H9 (cell line): ENCODE results near the gene PMM2. TPM values are rescaled to one million over a fixed set of nuclear protein-coding genes. Genes with fewer than 3 reads are reported as not detected.

ENCODE experiments used
- DNase-seq: peaks from one replicate; pipeline ENCODE4 v3.0.0-alpha.2; 2017
- H2AFZ ChIP-seq: one replicate; pipeline ENCODE4 v1.6.1; 2013; ENCODE audit warnings: mild to moderate bottlenecking, low read length, control low read depth, moderate library complexity
- H2AK5ac ChIP-seq: 2 replicates; pipeline ENCODE4 v1.6.1; 2013; ENCODE audit warnings: low read length, control low read depth, mixed read lengths; ENCODE audit not compliant: insufficient read length
- H2BK120ac ChIP-seq: one replicate; pipeline ENCODE4 v1.6.1; 2013; ENCODE audit warnings: low read depth, mild to moderate bottlenecking, low read length, control low read depth, inconsistent platforms; ENCODE audit not compliant: poor library complexity, severe bottlenecking
- H2BK12ac ChIP-seq: 2 replicates; pipeline ENCODE4 v1.6.1; 2013; ENCODE audit warnings: low read length, control low read depth, mixed read lengths, low read depth; ENCODE audit not compliant: insufficient read length
- H2BK15ac ChIP-seq: 2 replicates; pipeline ENCODE4 v1.6.1; 2013; ENCODE audit warnings: low read depth, low read length, control low read depth
- H2BK20ac ChIP-seq: one replicate; pipeline ENCODE4 v1.6.1; 2013; ENCODE audit warnings: low read depth, mild to moderate bottlenecking, low read length, control low read depth, inconsistent platforms; ENCODE audit not compliant: poor library complexity, severe bottlenecking
- H2BK5ac ChIP-seq: 2 replicates; pipeline ENCODE4 v1.6.1; 2013; ENCODE audit warnings: low read length, control low read depth, mixed read lengths; ENCODE audit not compliant: insufficient read length
- H3K14ac ChIP-seq: 2 replicates; pipeline ENCODE4 v1.6.1; 2013; ENCODE audit warnings: low read length, control low read depth; ENCODE audit not compliant: insufficient read depth
- H3K18ac ChIP-seq: 2 replicates; pipeline ENCODE4 v1.6.1; 2013; ENCODE audit warnings: low read depth, mild to moderate bottlenecking, mixed read lengths, low read length, control low read depth; ENCODE audit not compliant: insufficient read length
- H3K23ac ChIP-seq: 2 replicates; pipeline ENCODE4 v1.6.1; 2013; ENCODE audit warnings: low read length, control low read depth, mixed read lengths, low read depth; ENCODE audit not compliant: insufficient read length
- H3K23me2 ChIP-seq: 2 replicates; pipeline ENCODE4 v1.6.1; 2013; ENCODE audit warnings: low read depth, mild to moderate bottlenecking, mixed read lengths, low read length, control low read depth; ENCODE audit not compliant: insufficient read length, poor library complexity, severe bottlenecking
- H3K27ac ChIP-seq: 2 replicates; pipeline ENCODE4 v1.5.1; 2013; ENCODE audit warnings: low read length, control low read depth, mixed read lengths, low read depth; ENCODE audit not compliant: insufficient read length
- H3K27me3 ChIP-seq: 2 replicates; pipeline ENCODE4 v1.6.1; 2013; ENCODE audit warnings: low read length, control low read depth, inconsistent platforms; ENCODE audit not compliant: insufficient read depth
- H3K4ac ChIP-seq: 2 replicates; pipeline ENCODE4 v1.6.1; 2013; ENCODE audit warnings: low read depth, mild to moderate bottlenecking, control low read depth, inconsistent platforms, low read length, moderate library complexity
- H3K4me1 ChIP-seq: 2 replicates; pipeline ENCODE4 v1.6.1; 2013; ENCODE audit warnings: low read length, control low read depth, inconsistent platforms; ENCODE audit not compliant: insufficient read depth
- H3K4me2 ChIP-seq: 2 replicates; pipeline ENCODE4 v1.6.1; 2013; ENCODE audit warnings: low read length, control low read depth, mixed read lengths; ENCODE audit not compliant: insufficient read length, insufficient read depth
- H3K56ac ChIP-seq: 2 replicates; pipeline ENCODE4 v1.6.1; 2013; ENCODE audit warnings: low read depth, mild to moderate bottlenecking, mixed read lengths, low read length, control low read depth; ENCODE audit not compliant: insufficient read length
- H3K79me1 ChIP-seq: 2 replicates; pipeline ENCODE4 v1.6.1; 2013; ENCODE audit warnings: low read depth, mild to moderate bottlenecking, moderate library complexity, low read length, control low read depth, inconsistent platforms; ENCODE audit not compliant: insufficient read depth, poor library complexity, severe bottlenecking
- H3K79me2 ChIP-seq: 2 replicates; pipeline ENCODE4 v1.6.1; 2013; ENCODE audit warnings: low read length, control low read depth, inconsistent platforms; ENCODE audit not compliant: insufficient read depth
- H3K9ac ChIP-seq: 2 replicates; pipeline ENCODE4 v1.6.1; 2013; ENCODE audit warnings: low read length, control low read depth, mixed read lengths; ENCODE audit not compliant: insufficient read length; ENCODE audit errors: extremely low read depth
- H3K9me3 ChIP-seq: one replicate; pipeline ENCODE4 v1.6.1; 2013; ENCODE audit warnings: low read depth, low read length, inconsistent platforms; ENCODE audit not compliant: control insufficient read depth
- H3T11ph ChIP-seq: one replicate; pipeline ENCODE4 v1.6.1; 2013; ENCODE audit warnings: mild to moderate bottlenecking, low read length, control low read depth, inconsistent platforms
- H4K20me1 ChIP-seq: one replicate; pipeline ENCODE4 v1.6.1; 2013; ENCODE audit not compliant: control insufficient read depth, insufficient read length, insufficient read depth
- H4K5ac ChIP-seq: 2 replicates; pipeline ENCODE4 v1.6.1; 2013; ENCODE audit warnings: low read depth, mild to moderate bottlenecking, mixed read lengths, low read length, control low read depth; ENCODE audit not compliant: insufficient read length
- H4K8ac ChIP-seq: replicated peaks from 2 replicates; pipeline ENCODE4 v1.6.1; 2013; ENCODE audit warnings: low read length, control low read depth, mixed read lengths, low read depth; ENCODE audit not compliant: insufficient read length
- H4K91ac ChIP-seq: 2 replicates; pipeline ENCODE4 v1.6.1; 2013; ENCODE audit warnings: low read depth, mild to moderate bottlenecking, moderate library complexity, mixed read lengths, low read length, control low read depth; ENCODE audit not compliant: insufficient read length
- H3K27ac Mint-ChIP-seq, 3 experiments: 2 replicates in 2 of 3; 3 replicates in 1 of 3; pipeline ENCODE4 v1.8.0; 2020 to 2021; ENCODE audit warnings: mixed read lengths in 3 of 3, mild to moderate bottlenecking in 1 of 3, moderate library complexity in 1 of 3
- H3K27me3 Mint-ChIP-seq: 2 replicates; pipeline ENCODE4 v1.8.0; 2021; ENCODE audit warnings: low read depth, mild to moderate bottlenecking, moderate library complexity, mixed read lengths
- H3K36me3 Mint-ChIP-seq, 3 experiments: 2 replicates in 2 of 3; 3 replicates in 1 of 3; pipeline ENCODE4 v1.8.0; 2020 to 2021; ENCODE audit warnings: low read depth in 3 of 3, mixed read lengths in 3 of 3; ENCODE audit not compliant: insufficient read depth in 1 of 3
- H3K4me1 Mint-ChIP-seq, 2 experiments: 2 replicates each; pipeline ENCODE4 v1.8.0; 2020; ENCODE audit warnings: mixed read lengths in 2 of 2
- H3K4me3 Mint-ChIP-seq, 2 experiments: 2 replicates in 1 of 2; 3 replicates in 1 of 2; pipeline ENCODE4 v1.8.0; 2020 to 2021; ENCODE audit warnings: mild to moderate bottlenecking in 2 of 2, mixed read lengths in 2 of 2, moderate library complexity in 1 of 2
- H3K9me3 Mint-ChIP-seq, 2 experiments: 2 replicates in 1 of 2; 3 replicates in 1 of 2; pipeline ENCODE4 v1.8.0; 2020; ENCODE audit warnings: mild to moderate bottlenecking in 2 of 2, mixed read lengths in 2 of 2, moderate library complexity in 1 of 2
- WGBS: extraction: QIAGEN DNeasy Blood & Tissue Kit; methylation state at CpG from one replicate; pipeline ENCODE4 v1.1.7; 2013; ENCODE audit warnings: missing lambda C conversion rate, low lambda C conversion rate, mixed read lengths; ENCODE audit not compliant: insufficient read length; ENCODE audit errors: extremely low coverage; 5-methylcytosine and 5-hydroxymethylcytosine counted together
- total RNA-seq: library from RNA; stranded (reverse); gene quantifications from 2 replicates; pipeline ENCODE4 v1.2.1, GENCODE V29; 2021
- TF ChIP-seq, protein P1 (sequence below): fragments of 200-600 bp; sonication (generic); conservative IDR thresholded peaks from 3 replicates; pipeline ENCODE4 v1.8.0; 2021; ENCODE audit warnings: antibody characterized with exemption, mild to moderate bottlenecking

PMM2 gene
- total RNA-seq, 1 experiment from 2014 or later, result 82.7 TPM

DNA sequence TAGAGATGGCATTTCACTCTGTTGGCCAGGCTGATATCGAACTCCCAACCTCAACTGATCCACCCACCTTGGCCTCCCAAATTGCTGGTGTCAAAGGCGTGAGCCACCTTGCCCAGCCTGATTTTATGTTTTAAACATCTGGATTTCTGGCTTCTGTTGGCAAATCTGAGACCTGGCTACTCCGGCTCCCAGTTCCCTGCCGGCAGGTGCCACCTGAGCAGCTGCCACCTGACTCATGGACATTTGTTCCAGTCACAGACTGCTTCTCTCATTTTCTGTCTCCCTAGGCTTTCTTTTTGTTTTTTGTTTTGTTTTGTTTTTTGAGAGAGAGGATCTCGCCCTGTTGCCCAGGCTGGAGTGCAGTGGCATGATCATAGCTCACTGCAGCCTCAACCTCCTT is 9.6 kb downstream of the PMM2 start:
- Histone ChIP-seq H4K5ac (no peak overlapping the region), H3T11ph (no peak overlapping the region), H3K23ac (no peak overlapping the region), H4K8ac (no peak overlapping the region), H4K20me1 (no peaks in the 10 kb centered on the region), H2AFZ (no peak overlapping the region), H2BK15ac (no peak overlapping the region), H3K14ac (no peak overlapping the region), H2BK20ac (no peak overlapping the region), H3K9me3 (no peaks in the 10 kb centered on the region), H4K91ac (no peak overlapping the region), H2BK5ac (no peak overlapping the region), H3K4ac (no peak overlapping the region), H3K4me1 (no peaks in the 10 kb centered on the region), H2BK120ac (no peak overlapping the region), H2AK5ac (no peak overlapping the region), H2BK12ac (no peak overlapping the region), H3K79me2 (no peaks in the 10 kb centered on the region), H3K23me2 (no peaks in the 10 kb centered on the region), H3K79me1 (no peaks in the 10 kb centered on the region), H3K27ac (no peak overlapping the region), H3K4me2 (no peak overlapping the region), H3K18ac (no peak overlapping the region), H3K27me3 (no peaks in the 10 kb centered on the region), H3K56ac (no peak overlapping the region), H3K9ac (no peak overlapping the region)
- H3K4me1 Mint-ChIP-seq, result no peaks in the 10 kb centered on the region
- no peak for DNase-seq
- no peak overlapping the region for H3K4me3 Mint-ChIP-seq
- WGBS, result no CpG with 5 or more reads among the region's 5 CpGs
- no peaks in the 10 kb centered on the region for H3K9me3 Mint-ChIP-seq
- H3K27ac Mint-ChIP-seq, result no peak overlapping the region
- TF ChIP-seq, protein P1, sequence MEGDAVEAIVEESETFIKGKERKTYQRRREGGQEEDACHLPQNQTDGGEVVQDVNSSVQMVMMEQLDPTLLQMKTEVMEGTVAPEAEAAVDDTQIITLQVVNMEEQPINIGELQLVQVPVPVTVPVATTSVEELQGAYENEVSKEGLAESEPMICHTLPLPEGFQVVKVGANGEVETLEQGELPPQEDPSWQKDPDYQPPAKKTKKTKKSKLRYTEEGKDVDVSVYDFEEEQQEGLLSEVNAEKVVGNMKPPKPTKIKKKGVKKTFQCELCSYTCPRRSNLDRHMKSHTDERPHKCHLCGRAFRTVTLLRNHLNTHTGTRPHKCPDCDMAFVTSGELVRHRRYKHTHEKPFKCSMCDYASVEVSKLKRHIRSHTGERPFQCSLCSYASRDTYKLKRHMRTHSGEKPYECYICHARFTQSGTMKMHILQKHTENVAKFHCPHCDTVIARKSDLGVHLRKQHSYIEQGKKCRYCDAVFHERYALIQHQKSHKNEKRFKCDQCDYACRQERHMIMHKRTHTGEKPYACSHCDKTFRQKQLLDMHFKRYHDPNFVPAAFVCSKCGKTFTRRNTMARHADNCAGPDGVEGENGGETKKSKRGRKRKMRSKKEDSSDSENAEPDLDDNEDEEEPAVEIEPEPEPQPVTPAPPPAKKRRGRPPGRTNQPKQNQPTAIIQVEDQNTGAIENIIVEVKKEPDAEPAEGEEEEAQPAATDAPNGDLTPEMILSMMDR, result no peak
- H3K27me3 Mint-ChIP-seq, result no peaks in the 10 kb centered on the region
- H3K36me3 Mint-ChIP-seq, result peaks cover 54 to 95% (median 83%) of the 10 kb centered on the region in 3 experiments; a peak in 6 of 7 replicates
